ENCODE data around the gene TOP3A.

DNA sequence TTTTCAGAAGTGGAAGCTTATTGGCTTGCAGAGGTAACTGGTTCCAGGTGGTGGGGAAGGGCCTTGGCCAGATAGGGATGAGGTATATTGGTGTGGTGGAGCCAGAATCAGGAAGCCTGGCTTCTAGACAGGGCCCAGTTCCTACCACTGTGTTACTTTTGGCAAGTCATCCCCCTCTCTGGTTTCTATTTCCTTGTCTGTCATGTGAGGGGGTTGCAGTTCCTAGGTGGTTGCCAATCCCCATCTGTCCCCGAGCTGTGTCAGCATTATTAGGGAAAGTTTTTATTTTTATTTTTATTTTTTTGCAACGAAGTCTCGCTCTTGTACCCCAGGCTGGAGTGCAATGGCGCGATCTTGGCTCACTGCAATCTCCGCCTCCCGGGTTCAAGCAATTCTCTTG lies 3.3 kb upstream of the TOP3A start:
- TF ChIP-seq, protein P1, sequence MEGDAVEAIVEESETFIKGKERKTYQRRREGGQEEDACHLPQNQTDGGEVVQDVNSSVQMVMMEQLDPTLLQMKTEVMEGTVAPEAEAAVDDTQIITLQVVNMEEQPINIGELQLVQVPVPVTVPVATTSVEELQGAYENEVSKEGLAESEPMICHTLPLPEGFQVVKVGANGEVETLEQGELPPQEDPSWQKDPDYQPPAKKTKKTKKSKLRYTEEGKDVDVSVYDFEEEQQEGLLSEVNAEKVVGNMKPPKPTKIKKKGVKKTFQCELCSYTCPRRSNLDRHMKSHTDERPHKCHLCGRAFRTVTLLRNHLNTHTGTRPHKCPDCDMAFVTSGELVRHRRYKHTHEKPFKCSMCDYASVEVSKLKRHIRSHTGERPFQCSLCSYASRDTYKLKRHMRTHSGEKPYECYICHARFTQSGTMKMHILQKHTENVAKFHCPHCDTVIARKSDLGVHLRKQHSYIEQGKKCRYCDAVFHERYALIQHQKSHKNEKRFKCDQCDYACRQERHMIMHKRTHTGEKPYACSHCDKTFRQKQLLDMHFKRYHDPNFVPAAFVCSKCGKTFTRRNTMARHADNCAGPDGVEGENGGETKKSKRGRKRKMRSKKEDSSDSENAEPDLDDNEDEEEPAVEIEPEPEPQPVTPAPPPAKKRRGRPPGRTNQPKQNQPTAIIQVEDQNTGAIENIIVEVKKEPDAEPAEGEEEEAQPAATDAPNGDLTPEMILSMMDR (IDR thresholded peaks at IDR 0.05), result no peak
- no peak for TF ChIP-seq POLR2A (IDR thresholded peaks at IDR 0.05)
